GM12864 (cell line): ENCODE data around the gene PDGFD.

Experiments
- DNase-seq: peaks from one replicate; pipeline ENCODE4 v3.0.0-alpha.2; 2011; ENCODE audit warnings: low read depth
- H3K4me3 ChIP-seq: 2 replicates; pipeline ENCODE4 v1.5.1; 2011; ENCODE audit warnings: mild to moderate bottlenecking, low read depth, low read length, control low read depth
- CTCF ChIP-seq: IDR thresholded peaks from 2 replicates; pipeline ENCODE4 v1.5.1; 2011; ENCODE audit warnings: low read depth, mild to moderate bottlenecking, moderate library complexity, low read length, control low read depth, inconsistent platforms; ENCODE audit errors: missing control alignments

The PDGFD gene

GRCh38 chr11:104118105-104118744 lies 45.7 kb downstream of the PDGFD start:
- DNase-seq: no peak
- no peak for TF ChIP-seq CTCF

DNA sequence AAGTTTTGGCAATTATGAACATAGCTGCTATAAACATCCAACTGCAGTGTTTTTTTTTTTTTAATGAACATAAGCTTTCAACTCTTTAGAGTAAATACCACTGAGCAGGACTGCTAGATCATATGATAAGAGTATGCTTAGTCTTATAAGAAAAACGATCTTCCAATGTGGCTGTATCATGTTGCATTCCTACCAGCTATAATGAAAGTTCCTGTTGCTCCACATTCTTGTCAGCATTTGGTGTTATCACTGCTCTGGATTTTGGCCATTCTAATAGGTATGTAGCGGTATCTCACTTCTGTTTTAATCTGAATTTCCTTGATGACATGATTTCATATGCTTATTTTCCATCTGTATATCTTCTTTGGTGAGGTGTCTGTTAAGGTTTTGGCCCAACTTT lies 50.4 kb downstream of the PDGFD start:
- DNase-seq: no peak
- no peak for TF ChIP-seq CTCF
- no peak overlapping the region for H3K4me3 ChIP-seq

More at GRCh38 chr11:104118105-104118744, 45.7 kb downstream of the PDGFD start:
- no peak overlapping the region for H3K4me3 ChIP-seq

DNA sequence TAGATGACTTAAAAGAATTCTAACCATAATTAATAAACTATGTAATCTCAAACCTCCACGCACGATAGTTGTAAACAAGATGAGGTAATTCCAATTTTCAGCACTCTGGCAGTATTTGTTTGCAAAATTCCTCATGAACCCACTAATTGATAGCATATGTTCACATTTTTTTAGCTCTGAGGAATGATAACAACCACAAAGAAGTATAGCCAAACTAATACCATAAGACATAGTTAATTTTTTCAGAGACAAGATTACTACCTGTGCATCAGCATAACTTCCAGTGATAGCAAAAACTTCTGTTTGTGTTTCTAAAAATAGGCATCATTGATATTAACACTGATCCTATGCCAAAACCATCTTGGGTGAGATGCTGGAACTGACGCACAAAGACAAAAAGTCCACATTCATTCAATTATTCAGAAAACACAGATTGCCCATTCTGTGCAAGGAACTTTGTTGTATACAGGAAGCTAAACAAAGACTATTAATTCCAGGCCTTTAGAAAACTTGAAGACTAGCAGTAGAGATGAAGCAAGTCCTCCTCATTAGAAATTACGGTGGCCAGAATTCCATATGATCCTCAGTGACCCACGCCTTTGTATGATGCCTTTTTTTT lies 57.7 kb downstream of the PDGFD start:
- H3K4me3 ChIP-seq: no peak overlapping the region
- TF ChIP-seq CTCF: no peak
- no peak for DNase-seq

- H3K4me3 ChIP-seq: no peak overlapping the region
- no peak for DNase-seq
- no peak for TF ChIP-seq CTCF
Observed at GRCh38 chr11:104105155-104105554, 58.8 kb downstream of the PDGFD start.

DNA sequence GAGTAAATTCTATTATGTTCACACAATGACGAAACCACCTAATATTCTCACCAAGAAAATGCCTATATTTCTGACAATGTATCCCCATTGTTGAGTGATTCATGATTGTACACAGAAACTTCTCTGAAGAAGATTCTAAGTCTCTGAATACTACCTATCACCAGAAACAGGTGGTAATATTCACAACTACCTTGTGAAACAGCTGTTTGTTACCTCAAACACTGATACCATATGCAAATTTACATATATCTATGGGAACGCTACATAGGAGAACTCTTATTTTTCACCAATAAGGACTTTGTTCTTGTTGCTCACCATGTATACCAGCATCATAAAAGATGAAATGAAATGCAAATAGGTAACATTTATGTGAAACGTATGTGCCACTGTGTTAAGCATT lies 59.3 kb downstream of the PDGFD start:
- no peak for DNase-seq
- no peak for TF ChIP-seq CTCF
- H3K4me3 ChIP-seq: no peak overlapping the region

DNA sequence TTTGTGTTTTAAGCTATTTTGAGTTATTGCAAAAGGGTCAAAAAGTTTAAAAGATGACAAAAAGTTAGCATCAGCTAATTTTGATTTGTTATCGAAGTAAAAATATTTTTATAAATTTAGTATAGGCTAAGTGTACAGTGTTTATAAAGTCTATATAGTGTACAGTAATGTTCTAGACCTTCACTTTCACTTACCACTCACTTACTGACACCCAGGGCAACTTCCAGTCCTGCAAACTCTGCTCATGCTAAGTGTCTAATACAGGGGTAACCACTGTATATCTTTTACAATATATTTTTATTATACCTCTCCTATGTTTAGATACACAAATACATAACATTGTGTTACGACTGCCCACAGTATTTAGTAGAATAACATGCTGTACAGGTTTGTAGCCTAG lies 59.7 kb downstream of the PDGFD start:
- DNase-seq: no peak
- TF ChIP-seq CTCF: no peak
- no peak overlapping the region for H3K4me3 ChIP-seq

- DNase-seq: no peak
- no peak overlapping the region for H3K4me3 ChIP-seq
- no peak for TF ChIP-seq CTCF
Observed at GRCh38 chr11:104098555-104098954, 65.4 kb downstream of the PDGFD start.
